Fibroblast of the conjunctiva (primary cell): Measurements from ENCODE around the gene ALKBH5.
A peak's percentile ranks its signal among the peaks of the same experiment; 100 is the strongest.

ENCODE experiments used
- DNase-seq: peaks from one replicate; pipeline ENCODE4 v3.0.0-alpha.2; 2010; ENCODE audit warnings: low read depth

ALKBH5 gene

GRCh38 chr17:18224053-18224386 lies 40.4 kb downstream of the ALKBH5 start:
- DNase-seq: no peak

DNA sequence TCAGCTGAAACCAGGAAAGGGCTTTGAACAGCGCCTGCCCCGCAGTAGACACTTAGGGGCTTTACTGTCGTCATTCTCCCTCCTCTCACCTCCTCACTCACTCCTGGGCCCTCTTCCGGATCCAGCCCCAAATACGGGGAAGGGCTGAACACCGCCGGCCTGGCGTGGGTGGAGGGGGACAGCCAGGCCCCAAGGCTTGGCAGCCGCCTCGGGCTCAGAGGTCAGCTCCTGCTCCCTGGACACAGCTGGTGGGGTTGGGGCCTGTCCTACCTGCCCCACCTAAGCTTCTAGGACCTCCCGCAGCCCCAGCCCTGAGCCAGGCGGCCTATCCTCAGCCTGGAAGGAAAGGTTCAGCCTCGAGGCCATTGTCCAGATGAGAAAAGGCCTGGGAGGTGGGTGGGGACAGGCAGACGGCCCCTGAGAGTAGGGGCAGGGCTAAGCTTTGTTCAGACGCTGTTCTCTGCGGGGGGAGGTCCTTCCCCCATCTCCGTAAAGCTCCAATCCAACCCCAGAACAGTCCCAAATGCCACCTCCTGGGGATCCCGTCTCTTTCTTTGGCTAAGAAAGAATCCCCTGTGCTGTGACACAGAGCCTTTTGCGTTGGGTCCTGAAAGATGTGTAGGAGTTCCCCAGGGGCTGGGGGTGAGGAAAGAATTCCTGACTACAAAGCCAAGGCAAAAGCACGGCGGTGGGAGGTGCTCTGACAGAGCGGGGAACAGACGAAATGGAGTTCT lies 40.9 kb downstream of the ALKBH5 start:
- no peak for DNase-seq

- peak; percentile 92 for DNase-seq
Observed at GRCh38 chr17:18225121-18225641, 41.6 kb downstream of the ALKBH5 start, which contains the start of gene LLGL1. TSS of gene LLGL1 (plus strand) at chr17:18225635. CDS start at chr17:18225683, 48 bp downstream.

- DNase-seq: no peak
Observed at GRCh38 chr17:18225642-18226283, 42.1 kb downstream of the ALKBH5 start.

GRCh38 chr17:18226284-18226945 lies 42.8 kb downstream of the ALKBH5 start:
- DNase-seq: no peak

DNA sequence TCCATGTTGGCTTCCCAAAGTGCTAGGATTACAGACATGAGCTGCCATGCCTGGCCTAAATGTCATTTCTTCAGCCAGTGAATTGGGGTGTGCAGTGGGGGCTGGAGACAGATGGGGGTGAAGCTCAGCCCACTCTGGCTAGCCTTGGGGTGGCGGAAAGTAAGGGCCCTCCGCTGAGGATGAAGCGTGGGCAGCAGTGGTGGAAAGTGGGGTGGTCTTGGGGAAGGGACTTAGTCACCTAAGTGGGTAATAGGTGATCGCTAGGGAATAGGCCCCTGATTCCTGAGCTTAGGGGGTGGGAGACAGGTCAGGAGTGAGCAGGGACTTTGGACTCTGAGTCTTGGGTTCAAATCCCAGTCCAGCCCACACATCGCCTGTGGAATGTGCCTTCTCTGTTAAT lies 44.0 kb downstream of the ALKBH5 start:
- DNase-seq: no peak

GRCh38 chr17:18228176-18228682 lies 44.6 kb downstream of the ALKBH5 start:
- DNase-seq: no peak

DNA sequence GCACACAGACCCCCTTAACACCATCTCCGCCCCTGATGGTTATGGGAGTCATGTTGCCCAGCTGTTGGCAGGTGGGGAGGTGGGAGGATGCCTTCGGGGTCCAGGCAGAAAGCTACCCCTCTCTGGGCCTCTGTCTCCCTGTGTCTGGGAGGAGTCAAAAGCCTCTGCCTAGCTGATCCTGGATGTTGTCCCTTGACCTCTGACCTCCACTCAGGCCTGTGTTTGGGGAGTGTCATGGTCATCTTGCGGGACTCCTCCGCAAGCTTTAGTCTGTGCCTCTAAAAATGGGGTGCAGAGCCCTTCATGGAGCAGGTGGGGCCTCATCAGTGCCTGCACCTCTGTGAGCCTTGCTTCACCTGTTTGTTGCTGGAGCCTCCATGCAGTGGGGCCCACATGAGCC lies 45.6 kb downstream of the ALKBH5 start:
- no peak for DNase-seq

DNA sequence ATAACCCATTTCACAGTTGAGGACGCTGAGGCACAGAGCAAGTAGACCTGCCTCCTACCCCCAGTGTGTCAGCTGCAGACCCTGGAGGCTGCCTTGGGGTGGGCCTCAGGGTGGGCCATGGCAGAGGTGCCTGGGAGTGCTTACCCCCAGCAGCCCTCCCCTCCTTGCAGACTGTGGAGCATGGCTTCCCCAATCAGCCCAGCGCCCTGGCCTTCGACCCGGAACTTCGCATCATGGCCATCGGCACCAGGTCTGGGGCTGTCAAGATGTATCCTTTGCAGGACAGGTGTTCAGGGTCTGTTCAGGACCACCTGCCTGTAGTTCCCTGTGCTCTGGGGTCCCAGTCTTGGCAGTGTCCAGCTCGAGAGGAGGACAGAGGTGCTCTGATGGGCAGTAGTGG lies 46.1 kb downstream of the ALKBH5 start:
- DNase-seq: no peak

DNA sequence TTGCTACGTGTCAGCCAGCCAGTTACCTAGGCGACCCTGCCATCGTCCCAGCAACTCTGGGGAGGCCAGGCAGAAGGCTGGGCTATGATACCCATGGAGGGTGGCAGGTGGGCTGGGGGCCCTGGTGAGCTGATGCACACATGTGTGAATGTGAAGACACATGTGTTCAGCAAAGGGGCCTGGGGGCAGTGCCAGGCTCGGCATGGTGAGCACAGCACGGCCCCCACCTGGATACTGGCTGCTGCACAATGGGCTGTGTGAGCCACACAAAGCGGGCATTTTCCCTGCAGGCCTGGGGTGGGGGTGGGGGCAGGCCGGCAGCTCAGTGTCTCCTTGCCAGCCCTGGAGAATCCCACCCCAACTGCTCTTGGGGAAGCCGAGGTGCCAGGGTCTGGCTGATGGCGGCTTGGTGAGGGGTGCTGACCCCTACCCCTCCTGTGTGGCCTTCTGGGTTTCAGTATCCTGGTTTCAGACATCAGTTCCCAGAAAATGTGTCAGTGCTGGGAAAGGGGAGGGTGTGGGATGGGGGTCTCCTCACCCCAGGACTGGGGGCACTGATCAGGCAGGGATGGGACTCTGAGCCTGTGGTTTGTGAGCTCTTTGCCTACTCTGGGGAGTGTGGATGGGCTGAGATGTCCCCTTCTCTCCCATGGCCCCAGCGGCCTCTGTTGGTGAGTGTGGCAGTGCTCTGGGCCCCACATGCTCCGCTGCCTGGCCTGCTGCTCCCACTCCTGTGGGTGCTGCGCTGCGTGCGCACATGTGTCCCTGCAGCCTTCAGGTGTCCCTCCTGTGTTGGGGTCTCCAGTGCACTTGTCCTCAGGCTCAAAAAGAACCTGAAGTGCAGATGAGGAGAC lies 46.9 kb downstream of the ALKBH5 start:
- no peak for DNase-seq

DNA sequence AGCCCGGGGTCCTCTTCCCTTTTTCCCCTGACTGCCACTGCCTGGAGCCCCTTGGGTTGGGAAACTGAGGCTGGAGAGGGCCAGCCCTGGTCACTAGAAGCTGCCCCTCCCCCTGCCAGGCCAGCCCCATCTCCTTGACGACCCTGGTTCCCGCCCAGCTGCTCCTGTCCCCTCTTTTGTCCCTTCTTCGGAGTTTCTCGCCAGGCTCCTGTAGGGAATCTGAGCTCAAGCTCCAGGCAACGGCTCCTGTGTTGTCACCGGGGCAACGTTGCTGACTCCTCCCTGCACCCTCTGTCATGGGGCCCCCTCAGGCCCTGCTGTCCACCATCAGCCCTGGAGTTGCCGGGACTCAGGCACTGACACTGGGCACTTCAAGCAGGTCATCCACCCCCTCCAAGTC lies 47.5 kb downstream of the ALKBH5 start:
- DNase-seq: no peak

- DNase-seq: no peak
Observed at GRCh38 chr17:18233803-18234518, 50.3 kb downstream of the ALKBH5 start.

DNA sequence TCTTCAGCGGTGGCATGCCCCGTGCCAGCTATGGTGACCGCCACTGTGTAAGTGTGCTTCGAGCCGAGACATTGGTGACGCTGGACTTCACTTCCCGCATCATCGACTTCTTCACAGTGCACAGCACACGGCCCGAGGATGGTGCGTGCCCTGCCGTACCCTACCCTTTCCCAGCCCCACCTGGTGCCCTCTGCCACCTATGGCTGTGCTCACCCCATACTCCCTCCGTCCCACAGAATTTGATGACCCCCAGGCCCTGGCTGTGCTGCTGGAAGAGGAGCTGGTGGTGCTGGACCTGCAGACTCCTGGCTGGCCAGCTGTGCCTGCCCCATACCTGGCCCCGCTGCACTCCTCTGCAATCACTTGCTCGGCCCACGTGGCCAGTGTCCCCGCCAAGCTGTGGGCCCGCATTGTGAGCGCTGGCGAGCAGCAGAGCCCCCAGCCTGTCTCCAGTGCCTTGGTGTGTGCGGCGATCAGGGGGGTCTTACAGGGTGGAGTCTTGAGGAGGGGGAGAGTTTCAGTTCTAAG lies 51.3 kb downstream of the ALKBH5 start:
- no peak for DNase-seq

GRCh38 chr17:18235743-18236256 lies 52.2 kb downstream of the ALKBH5 start:
- DNase-seq: peak; percentile 34

GRCh38 chr17:18236494-18236893 lies 52.9 kb downstream of the ALKBH5 start:
- DNase-seq: no peak

DNA sequence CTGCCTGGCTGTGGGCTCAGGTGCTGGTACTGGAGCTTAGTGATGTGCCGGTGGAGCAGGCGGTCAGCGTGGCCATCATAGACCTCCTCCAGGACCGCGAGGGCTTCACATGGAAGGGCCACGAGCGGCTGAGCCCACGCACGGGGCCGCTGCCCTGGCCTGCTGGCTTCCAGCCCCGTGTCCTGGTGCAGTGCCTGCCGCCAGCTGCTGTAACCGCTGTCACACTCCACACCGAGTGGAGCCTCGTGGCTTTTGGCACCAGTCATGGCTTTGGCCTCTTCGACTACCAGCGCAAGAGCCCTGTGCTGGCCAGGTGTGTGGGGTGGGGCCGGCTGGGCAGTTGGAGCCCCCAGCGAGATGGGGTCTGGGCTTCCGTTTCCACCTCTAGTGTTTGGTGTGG lies 53.8 kb downstream of the ALKBH5 start:
- DNase-seq: no peak

DNA sequence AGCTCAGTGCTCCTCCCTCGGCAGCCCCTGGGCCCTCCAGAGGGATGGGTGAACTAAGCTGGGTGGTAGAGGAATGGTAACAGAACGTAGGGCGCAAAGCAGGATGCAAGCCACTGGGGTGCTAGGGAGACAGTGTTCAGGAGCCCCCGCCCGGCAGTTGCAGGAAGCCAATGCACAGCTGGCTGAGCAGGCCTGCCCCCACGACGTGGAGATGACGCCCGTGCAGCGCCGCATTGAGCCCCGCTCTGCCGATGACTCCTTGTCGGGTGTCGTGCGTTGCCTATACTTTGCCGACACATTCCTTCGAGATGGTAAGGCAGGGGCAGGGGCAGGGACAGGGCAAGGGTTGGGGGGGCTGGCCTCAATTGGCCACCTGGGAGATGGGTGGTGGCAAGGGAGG lies 54.7 kb downstream of the ALKBH5 start:
- no peak for DNase-seq

- DNase-seq: no peak
Observed at GRCh38 chr17:18240449-18240848, 56.8 kb downstream of the ALKBH5 start.

DNA sequence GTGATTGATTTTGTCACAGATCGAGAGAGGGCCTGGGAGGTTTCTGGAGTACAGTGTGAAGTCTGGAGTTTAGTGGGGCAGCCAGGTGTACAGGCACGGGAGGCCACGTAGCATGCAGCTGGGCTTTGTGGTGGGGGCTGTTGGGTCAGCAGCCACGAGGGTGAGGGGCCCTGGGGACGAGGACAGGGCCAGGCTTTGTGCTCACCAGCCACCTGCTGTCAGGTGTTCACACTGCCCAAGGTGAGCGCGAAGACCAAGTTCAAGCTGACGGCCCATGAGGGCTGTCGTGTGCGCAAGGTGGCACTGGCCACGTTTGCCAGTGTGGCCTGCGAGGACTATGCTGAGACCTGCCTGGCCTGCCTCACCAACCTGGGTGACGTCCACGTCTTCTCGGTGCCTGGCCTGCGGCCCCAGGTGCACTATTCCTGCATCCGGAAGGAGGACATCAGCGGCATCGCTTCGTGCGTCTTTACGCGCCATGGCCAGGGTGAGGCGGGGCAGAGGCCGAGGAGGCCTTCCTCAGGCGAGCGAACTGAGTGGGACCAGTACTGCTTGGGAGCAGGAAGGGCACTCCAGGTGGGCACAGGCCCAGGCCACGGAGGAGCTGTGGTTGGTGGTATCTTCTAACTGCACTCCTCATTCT lies 57.7 kb downstream of the ALKBH5 start:
- DNase-seq: no peak

DNA sequence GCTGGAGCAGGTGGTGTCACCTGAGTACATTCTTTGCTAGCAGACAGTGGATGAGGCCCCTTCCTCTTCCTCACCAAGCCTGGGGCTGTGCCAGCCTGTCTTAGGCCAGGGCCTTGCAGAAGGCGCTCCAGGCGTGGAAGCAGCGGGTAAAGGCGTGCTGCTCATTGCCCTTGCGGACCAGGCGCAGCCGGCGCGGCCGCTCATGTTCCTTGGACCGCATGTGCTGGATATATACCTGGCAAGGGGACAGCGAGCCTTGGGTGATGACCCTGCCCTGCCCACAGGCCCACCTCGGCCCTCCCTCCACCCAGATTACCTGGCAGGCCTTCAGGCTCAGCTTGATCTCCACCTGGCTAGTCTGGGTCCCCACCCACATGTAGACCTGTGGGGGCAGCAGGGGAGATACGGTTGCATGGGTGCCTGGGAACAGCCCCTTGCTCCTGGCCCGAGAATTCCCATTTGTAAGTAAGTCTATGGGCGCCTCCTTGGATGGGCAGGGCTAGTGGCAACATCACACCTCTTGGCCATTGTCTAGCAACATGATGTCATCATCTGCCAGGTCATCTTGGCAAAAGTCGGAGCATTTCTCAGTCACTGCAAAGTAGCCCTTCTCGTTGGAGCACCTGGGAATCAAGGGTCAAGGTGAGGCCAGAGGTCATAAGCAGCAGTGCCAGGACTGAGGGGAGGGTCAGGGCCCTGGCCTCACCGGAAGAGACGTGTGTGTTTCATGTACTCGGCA lies 61.6 kb downstream of the ALKBH5 start:
- no peak for DNase-seq
